ENCODE results near the gene UCP3. TPM values are rescaled to one million over a fixed set of nuclear protein-coding genes. Genes with fewer than 3 reads are reported as not detected.

UCP3 gene
- total RNA-seq, 1 donor from 2014 or later, result 3.7 TPM

- peaks cover 4% of the 10 kb centered on the region for H3K36me3 Mint-ChIP-seq
- H3K27me3 Mint-ChIP-seq, result no peaks in the 10 kb centered on the region
- H3K27ac Mint-ChIP-seq, result peak overlapping the region; percentile 81
These were observed 33.5 kb downstream of the UCP3 start for GRCh38 chr11:73975479-73975757.

GRCh38 chr11:73974604-73975478 is 34.0 kb downstream of the UCP3 start:
- Mint-ChIP-seq H3K4me1 (ENCODE audit: unreplicated experiment) (peaks cover 16% of the 10 kb centered on the region), H3K9me3 (no peaks in the 10 kb centered on the region), H3K36me3 (peaks cover 4% of the 10 kb centered on the region), H3K4me3 (peak overlapping the region; percentile 31), H3K27me3 (no peaks in the 10 kb centered on the region), H3K27ac (peak overlapping the region; percentile 81)
- no peak for DNase-seq (ENCODE audit: extremely low spot score, unreplicated experiment)
- TF ChIP-seq, protein P1, sequence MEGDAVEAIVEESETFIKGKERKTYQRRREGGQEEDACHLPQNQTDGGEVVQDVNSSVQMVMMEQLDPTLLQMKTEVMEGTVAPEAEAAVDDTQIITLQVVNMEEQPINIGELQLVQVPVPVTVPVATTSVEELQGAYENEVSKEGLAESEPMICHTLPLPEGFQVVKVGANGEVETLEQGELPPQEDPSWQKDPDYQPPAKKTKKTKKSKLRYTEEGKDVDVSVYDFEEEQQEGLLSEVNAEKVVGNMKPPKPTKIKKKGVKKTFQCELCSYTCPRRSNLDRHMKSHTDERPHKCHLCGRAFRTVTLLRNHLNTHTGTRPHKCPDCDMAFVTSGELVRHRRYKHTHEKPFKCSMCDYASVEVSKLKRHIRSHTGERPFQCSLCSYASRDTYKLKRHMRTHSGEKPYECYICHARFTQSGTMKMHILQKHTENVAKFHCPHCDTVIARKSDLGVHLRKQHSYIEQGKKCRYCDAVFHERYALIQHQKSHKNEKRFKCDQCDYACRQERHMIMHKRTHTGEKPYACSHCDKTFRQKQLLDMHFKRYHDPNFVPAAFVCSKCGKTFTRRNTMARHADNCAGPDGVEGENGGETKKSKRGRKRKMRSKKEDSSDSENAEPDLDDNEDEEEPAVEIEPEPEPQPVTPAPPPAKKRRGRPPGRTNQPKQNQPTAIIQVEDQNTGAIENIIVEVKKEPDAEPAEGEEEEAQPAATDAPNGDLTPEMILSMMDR (conservative IDR thresholded peaks at IDR 0.05), result no peak

More at GRCh38 chr11:73975479-73975757, 33.5 kb downstream of the UCP3 start:
- peaks cover 20% of the 10 kb centered on the region for H3K4me1 Mint-ChIP-seq (ENCODE audit: unreplicated experiment)
- H3K4me3 Mint-ChIP-seq, result no peak overlapping the region
- DNase-seq (ENCODE audit: extremely low spot score, unreplicated experiment), result no peak
- no peaks in the 10 kb centered on the region for H3K9me3 Mint-ChIP-seq
- TF ChIP-seq, protein P1 (conservative IDR thresholded peaks at IDR 0.05), result no peak

- no peak overlapping the region for H3K4me3 Mint-ChIP-seq
These were observed 36.0 kb downstream of the UCP3 start for GRCh38 chr11:73972620-73973449.

DNA sequence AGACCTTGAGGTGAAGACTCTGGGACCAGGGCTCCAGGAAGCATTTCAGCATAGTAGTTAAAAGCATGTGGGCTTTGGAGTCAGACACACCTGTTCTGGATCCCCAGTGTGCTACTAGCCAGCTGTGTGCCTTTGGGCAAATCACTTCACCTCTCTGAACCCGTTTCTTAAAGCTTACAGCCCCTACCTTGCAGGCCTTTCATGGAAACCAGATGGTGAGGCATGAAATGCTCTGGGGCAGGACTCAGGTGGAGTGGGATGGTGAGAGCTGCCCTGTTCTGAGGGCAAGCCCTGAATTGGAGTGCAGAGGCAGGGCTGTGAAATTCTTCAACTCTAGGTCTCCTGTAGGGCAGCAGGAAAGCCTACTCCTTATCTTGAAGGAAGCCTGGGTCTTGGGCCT is 36.7 kb downstream of the UCP3 start:
- TF ChIP-seq, protein P1 (conservative IDR thresholded peaks at IDR 0.05), result no peak
- Mint-ChIP-seq H3K4me1 (ENCODE audit: unreplicated experiment) (peaks cover 9% of the 10 kb centered on the region), H3K27ac (peak overlapping the region; percentile 50), H3K27me3 (no peaks in the 10 kb centered on the region), H3K4me3 (no peak overlapping the region), H3K9me3 (no peaks in the 10 kb centered on the region), H3K36me3 (peaks cover 4% of the 10 kb centered on the region)
- no peak for DNase-seq (ENCODE audit: extremely low spot score, unreplicated experiment)

More at GRCh38 chr11:73972620-73973449, 36.0 kb downstream of the UCP3 start:
- Mint-ChIP-seq H3K9me3 (no peaks in the 10 kb centered on the region), H3K27ac (peak overlapping the region; percentile 50), H3K4me1 (ENCODE audit: unreplicated experiment) (peaks cover 9% of the 10 kb centered on the region), H3K36me3 (peaks cover 4% of the 10 kb centered on the region), H3K27me3 (no peaks in the 10 kb centered on the region)
- DNase-seq (ENCODE audit: extremely low spot score, unreplicated experiment), result no peak
- TF ChIP-seq, protein P1 (conservative IDR thresholded peaks at IDR 0.05), result no peak

DNA sequence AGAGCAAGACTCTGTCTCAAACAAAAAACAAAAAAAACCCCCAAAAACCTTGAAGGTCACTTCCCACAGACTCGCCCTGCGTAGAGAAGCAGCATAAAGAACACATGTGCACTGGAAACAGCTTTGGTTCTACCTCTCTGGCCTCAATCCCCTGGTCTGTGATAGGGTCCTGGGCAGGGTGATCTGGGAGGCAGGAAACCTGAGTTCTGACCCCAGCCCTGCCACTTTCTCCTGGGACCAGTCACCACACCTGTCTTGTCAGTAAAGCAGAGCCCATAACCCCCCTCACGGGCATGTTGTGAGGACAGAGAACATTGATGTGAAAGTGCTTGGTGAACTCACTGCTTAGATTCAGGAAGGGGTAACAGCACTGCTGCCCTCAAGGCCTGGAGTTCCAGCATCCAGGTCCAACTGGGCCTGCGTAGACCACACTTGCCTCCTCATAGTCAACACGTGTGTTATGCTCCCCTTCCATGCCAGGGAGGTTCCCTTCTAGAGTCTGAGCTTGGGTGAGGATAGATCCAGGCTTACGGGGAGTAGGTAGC is 37.6 kb downstream of the UCP3 start:
- Mint-ChIP-seq H3K9me3 (no peaks in the 10 kb centered on the region), H3K27me3 (no peaks in the 10 kb centered on the region), H3K36me3 (peaks cover 4% of the 10 kb centered on the region), H3K27ac (peak overlapping the region; percentile 13), H3K4me1 (ENCODE audit: unreplicated experiment) (peaks cover 9% of the 10 kb centered on the region), H3K4me3 (no peak overlapping the region)
- no peak for DNase-seq (ENCODE audit: extremely low spot score, unreplicated experiment)
- TF ChIP-seq, protein P1 (conservative IDR thresholded peaks at IDR 0.05), result no peak
